Measurements from ENCODE around the gene LIMS1. TPM values are rescaled to one million over a fixed set of nuclear protein-coding genes. Genes with fewer than 3 reads are reported as not detected.

LIMS1 gene, protein sequence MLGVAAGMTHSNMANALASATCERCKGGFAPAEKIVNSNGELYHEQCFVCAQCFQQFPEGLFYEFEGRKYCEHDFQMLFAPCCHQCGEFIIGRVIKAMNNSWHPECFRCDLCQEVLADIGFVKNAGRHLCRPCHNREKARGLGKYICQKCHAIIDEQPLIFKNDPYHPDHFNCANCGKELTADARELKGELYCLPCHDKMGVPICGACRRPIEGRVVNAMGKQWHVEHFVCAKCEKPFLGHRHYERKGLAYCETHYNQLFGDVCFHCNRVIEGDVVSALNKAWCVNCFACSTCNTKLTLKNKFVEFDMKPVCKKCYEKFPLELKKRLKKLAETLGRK
- total RNA-seq = 100 to 1,000 TPM in 3 of 4 donors, 10 to 100 TPM in 1; 79.7 to 172 (median 115) TPM

DNA sequence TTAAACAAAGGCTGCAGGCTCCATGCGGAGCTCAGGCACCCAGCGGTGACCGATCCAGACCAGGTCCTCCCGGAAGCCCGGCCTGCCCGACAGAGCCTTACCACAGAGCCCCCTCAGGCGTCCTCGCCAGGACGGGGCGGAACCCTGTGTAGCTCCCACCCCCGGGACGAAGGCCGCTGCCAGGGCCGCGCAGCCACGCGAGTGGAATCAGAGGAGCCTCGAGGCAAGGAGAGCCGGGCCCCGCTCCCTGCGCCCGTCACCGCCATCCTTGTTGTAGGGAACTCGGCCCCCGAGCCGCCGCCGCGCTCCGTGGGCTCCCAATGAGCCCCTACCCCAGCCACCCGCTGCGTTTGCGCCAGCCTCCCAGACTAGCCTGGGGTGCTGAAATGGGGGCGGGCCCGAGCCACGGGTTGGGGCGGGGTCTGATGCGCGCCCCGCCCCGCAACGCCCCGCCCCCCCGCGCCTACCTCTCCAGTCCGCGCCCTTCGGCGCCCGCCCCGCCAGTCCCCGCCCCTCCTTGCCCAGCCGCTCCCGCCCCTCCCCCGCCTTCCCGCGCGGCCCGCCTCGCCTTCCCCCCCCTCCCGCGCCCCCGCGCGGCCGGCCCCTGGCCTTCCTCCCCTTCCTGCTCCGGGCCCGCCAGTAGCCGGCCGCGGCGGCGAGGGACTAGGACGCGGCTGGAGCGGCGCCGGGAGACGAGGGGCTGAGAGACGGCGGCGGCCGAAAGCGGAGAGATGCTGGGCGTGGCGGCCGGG, at the start of gene LIMS1:
LIMS1 (plus strand) TSS at position 639 of the 752 bp plus-strand sequence; CDS start at position 732, 93 bp downstream.
- TF ChIP-seq, protein P1, sequence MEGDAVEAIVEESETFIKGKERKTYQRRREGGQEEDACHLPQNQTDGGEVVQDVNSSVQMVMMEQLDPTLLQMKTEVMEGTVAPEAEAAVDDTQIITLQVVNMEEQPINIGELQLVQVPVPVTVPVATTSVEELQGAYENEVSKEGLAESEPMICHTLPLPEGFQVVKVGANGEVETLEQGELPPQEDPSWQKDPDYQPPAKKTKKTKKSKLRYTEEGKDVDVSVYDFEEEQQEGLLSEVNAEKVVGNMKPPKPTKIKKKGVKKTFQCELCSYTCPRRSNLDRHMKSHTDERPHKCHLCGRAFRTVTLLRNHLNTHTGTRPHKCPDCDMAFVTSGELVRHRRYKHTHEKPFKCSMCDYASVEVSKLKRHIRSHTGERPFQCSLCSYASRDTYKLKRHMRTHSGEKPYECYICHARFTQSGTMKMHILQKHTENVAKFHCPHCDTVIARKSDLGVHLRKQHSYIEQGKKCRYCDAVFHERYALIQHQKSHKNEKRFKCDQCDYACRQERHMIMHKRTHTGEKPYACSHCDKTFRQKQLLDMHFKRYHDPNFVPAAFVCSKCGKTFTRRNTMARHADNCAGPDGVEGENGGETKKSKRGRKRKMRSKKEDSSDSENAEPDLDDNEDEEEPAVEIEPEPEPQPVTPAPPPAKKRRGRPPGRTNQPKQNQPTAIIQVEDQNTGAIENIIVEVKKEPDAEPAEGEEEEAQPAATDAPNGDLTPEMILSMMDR (IDR thresholded peaks at IDR 0.05; ENCODE audit: low read depth) = no peak

DNA sequence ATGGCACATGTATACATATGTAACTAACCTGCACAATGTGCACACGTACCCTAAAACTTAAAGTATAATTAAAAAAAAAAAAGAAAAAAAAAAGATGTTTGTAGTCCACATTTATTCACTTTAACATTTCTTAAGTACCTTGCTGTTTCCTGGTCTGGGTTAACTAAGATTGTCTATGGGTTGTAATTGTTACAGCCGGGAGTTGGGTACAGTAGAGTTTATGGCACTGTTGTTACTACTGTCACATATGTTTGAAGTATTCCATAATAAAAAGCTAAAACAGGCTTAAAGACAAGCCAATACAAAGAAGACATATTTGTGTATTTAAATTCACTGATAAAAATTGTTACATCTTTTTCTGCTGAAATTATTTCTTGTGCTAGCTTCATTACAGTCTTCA, 49.0 kb upstream of the LIMS1 start:
- TF ChIP-seq, protein P1 (IDR thresholded peaks at IDR 0.05; ENCODE audit: low read depth) = no peak

DNA sequence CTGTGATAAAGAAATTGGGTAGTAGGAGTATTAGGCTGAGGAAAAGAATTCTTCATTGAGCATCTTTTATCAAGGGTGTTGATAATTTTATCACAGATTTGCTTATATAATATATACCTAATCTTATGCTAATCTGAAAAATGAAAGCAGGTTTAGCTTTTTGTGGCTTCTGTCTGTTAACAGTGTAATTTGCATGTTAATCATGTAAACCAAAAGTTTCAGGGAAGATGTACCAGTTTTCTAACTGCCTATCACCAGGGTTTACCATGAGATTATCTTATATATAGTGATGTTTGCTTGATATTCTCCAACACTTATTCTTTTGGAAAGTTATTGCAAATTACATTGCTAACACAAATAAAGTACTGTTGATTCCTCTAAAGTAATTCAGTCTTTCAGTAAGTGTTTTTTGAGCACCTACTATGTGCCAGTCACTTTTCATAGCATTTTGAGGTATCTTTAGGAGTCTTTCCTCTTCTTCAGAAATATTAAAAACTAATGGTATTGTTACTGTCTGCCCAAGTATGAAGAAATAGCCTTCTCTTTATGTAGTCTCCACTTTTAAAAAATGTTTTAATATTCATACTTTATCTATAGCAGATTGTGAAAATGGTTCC, 43.7 kb upstream of the LIMS1 start:
- TF ChIP-seq, protein P1 (IDR thresholded peaks at IDR 0.05; ENCODE audit: low read depth) = no peak

DNA sequence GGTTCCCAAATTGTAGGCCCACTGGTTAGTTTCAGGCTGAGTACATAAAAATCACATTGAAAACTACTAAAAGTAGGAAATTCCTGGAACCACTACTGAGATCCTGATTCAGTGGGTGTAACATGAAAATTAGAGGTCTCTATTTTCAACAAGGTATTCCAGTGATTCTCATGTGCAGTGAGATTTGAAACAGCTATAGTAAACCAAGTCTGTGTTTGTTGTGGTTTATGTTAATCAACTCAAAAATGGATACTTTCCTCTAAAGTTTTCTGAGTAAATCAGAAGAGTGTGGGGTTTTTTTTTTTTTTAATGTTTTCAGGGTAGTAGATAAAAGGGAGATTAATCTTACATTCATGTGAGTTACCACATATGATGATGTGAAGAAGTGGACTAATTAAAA, 42.4 kb upstream of the LIMS1 start:
- TF ChIP-seq, protein P1 (IDR thresholded peaks at IDR 0.05; ENCODE audit: low read depth) = no peak

DNA sequence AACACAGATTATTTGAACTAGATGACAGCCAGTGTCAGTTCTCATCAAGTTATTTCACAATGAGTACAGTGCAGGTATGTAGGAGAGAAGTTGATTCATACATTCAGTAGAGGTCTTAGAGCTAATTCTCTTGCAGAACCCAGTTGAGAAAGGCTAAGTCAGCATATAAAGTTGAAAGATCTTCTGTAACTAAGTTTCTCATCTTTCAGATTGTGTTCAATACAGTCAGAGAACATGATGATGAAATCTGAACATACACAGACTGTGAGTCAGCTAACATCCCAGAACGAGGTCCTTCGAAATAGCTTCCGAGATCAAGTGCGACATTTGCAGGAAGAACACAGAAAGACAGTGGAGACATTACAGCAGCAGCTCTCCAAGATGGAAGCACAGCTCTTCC, 41.9 kb upstream of the LIMS1 start:
- TF ChIP-seq, protein P1 (IDR thresholded peaks at IDR 0.05; ENCODE audit: low read depth) = no peak

DNA sequence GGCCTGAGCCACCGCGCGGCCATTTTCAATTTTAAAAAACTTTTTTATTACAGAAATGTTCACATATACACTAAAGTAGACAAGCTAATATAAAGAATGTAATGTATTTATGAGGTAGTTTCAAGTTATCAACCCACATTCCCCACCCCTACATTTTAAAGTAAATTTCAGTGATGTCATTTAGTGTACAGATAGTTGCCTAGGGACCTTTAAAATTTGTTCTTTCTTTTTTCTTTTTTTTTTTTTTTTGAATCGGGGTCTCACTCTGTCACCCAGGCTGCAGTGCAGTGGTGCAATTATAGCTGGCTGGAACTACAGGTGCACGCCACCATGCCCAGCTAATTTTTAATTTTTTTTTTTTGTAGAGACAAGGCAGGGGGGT, 2.6 kb upstream of the LIMS1 start:
- TF ChIP-seq, protein P1 (IDR thresholded peaks at IDR 0.05; ENCODE audit: low read depth) = no peak

Measured in subcutaneous adipose tissue (tissue), 4 donors.